ENCODE measurements around the gene AKT3.
A peak's percentile ranks its signal among the peaks of the same experiment; 100 is the strongest.
"Not testable (repeated sequence)": the region's sequence is repeated elsewhere in the genome, so short reads cannot be mapped to it uniquely, and the experiment has no call there.

AKT3 gene

DNA sequence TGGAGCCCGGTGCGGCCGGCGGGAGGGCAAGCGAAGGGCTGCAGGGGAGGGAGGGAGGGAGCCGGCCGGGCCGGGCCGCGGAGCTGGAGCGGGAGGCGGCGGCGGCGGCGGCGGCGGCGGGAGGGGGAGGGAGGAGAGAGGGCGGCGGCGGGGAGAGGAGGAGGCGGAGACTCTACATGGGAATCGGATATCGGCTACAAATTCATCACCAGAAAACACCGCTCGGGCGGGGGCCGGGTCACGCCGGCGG is at the start of gene AKT3:
TSS of gene AKT3 (minus strand) at position 42 of the 250 bp plus-strand sequence. CDS start 7,073 bp downstream, outside the sequence.
- ATAC-seq, result peak; percentile 77 to 80

- no peak for ATAC-seq
Observed at GRCh38 chr1:243898278-243898677, 48.2 kb upstream of the AKT3 start.

DNA sequence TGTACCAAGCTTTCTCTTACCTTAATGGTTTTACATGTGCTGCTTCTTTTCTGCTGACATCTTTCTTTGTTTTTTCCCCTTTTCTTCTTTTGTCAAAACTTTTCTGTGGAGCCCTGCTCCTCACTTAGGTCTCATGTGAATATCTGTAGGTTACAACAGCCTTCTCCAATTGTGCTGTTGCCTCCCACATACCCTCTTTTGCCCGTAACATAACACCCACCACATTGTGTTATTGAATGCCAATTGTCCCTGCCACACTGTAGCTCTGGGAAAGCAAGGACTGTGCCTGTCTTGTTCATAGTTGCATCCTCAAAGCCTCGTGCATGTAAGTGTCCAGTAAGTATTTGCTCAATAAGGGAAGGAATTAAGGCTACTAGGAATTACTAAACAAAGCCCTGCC is 46.3 kb upstream of the AKT3 start:
- no peak for ATAC-seq

- no peak for ATAC-seq
Observed at GRCh38 chr1:243892456-243892855, 42.4 kb upstream of the AKT3 start.

GRCh38 chr1:243890576-243890975 is 40.5 kb upstream of the AKT3 start:
- no peak for ATAC-seq

DNA sequence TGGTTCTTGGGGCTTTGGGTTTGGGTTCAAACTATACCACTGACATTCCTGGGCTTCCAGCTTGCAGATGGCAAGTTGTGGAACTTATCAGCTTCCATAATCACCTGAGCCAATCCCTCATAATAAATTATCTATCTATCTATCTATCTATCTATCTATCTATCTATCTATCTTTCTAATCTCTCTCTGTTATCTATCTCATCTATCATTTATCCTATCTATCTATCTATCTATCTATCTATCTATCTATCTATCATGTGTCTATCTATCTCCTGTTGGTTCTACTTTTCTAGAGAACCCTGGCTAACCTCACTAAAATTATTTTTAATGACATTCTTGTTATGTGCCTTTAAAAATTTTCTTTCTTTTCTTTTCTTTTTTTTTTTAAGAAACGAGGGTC is 35.8 kb upstream of the AKT3 start:
- ATAC-seq, result no peak

GRCh38 chr1:243884603-243885002 is 34.6 kb upstream of the AKT3 start:
- ATAC-seq, result no peak

DNA sequence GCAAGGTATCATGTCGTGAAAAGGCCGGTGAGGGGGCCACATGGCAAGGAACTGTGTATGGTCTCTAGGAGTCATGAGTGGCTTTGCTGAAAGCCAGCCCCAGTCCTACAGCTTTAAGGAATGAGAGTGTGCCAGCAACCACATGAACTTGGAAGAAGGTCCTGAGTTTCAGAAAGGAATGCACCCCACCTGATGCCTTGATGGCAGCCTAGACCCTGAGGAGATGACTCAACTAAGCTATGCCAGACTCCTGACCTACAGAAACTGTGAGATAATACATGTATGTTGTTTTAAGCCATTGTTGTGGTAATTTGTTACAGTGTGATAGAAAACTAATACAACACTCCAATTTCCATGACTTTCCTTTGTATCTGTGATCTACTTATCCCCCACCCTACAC is 33.5 kb upstream of the AKT3 start:
- ATAC-seq, result no peak

- no peak for ATAC-seq
Observed at GRCh38 chr1:243882276-243882675, 32.2 kb upstream of the AKT3 start.

GRCh38 chr1:243877058-243877457 is 27.0 kb upstream of the AKT3 start:
- ATAC-seq, result not testable (repeated sequence)

DNA sequence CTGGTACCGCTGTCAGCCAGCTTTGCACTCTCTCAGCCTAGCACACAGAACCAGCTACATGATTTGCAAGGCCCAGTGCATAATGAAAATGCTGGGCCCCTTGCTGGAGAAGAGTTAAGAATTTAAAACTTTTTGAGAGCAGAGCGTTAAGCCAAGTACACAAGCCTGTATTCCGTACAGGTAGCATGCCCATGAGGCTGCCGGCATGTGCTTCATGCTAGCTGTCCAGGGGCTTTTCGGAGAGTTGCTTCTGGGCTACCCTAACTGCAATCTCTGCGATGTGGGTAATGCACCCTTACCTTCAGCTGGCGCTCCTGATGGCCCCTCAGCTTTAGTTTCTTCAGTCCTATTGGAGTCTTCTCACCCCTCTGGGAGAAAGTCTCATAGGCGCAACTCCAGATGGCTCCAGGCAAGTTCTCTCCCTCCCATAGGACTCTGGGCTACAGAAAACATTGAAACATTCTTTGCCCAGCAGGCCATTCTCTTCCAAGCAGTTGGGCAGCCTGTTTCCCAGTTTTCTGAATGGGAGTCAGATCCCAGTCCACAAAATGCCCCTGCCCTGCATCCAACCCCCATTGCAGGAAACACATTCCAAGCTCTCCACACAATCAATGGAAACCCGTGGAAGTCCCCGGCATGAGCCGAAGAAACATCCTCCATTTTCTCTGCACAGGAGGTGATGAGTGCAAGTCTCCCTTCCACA is 5.7 kb upstream of the AKT3 start:
- no peak for ATAC-seq

- no peak for ATAC-seq
Observed at GRCh38 chr1:243851765-243852164, 1.7 kb upstream of the AKT3 start.

GRCh38 chr1:243851257-243851756 is 1.3 kb upstream of the AKT3 start:
- no peak for ATAC-seq

- peak; percentile 42 to 57 for ATAC-seq
Observed at GRCh38 chr1:243850452-243851256, 611 bp upstream of the AKT3 start.

GRCh38 chr1:243849421-243850201 is 432 bp downstream of the AKT3 start:
- peak; percentile 10 to 18 for ATAC-seq

DNA sequence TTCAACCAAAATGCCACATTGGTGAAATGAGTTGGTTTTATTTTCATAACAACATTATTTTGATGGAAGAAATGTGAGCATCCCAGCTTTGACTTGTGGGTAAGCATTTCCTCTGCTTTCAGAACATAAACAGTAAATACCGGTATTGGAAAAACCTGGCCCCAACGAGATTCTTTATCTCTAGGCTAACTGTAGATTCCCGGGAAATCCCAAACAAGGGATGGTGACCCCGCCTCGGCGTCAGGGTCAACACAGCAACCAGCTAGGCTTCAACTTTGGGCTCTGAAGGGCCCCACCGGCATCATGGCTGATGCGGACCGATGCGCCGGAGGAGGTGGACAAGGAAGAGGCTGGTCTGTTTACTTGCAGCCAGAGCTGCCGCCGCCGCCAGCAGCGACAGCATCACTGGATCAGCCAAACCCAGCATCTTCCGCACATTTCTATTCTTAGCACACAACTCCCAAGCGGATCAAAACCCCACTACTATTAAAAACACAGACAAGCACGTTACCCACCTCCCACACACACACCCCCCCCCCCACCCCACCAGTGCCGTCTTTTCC is 1.1 kb downstream of the AKT3 start:
- ATAC-seq, result peak in 1 of 2 donors; percentile 1

GRCh38 chr1:243848165-243848857 is 1.7 kb downstream of the AKT3 start:
- ATAC-seq, result no peak

- no peak for ATAC-seq
Observed at GRCh38 chr1:243846761-243847160, 3.3 kb downstream of the AKT3 start.

DNA sequence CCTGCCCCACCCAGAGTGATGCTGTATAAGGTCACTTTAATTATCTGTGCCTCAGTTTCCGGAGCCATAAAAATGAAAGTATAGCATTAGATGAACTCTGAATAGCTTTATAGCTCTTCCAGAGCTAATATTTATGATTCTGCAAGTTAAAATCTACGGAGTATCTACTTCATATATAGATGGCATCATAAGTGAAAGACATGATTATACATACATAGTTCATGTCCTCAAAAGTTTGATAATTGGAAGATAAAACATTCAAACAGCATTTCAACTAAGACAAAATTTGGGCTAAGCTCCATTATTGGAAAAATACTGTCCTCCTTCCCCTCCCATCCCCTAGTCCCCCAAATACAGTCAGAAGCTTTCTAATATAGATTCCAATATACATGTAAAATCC is 4.2 kb downstream of the AKT3 start:
- no peak for ATAC-seq

DNA sequence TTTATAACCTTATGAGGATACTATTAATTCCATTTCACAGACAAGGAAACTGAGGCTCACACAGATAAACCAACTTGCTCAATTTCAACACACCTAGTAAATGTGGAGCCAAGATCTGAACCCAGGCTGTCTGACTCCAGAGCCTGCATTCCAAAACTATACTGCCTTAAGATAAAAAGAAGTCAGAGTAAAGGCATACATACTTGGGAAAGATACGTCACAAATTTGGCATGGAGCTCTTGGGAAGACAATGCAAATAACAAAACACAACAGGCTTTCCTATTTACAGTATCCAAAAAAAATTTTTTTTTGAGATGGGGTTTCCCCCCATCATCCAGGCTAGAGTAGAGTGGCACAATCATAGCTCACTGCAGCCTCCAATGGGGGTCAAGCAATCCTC is 5.9 kb downstream of the AKT3 start:
- ATAC-seq, result no peak

DNA sequence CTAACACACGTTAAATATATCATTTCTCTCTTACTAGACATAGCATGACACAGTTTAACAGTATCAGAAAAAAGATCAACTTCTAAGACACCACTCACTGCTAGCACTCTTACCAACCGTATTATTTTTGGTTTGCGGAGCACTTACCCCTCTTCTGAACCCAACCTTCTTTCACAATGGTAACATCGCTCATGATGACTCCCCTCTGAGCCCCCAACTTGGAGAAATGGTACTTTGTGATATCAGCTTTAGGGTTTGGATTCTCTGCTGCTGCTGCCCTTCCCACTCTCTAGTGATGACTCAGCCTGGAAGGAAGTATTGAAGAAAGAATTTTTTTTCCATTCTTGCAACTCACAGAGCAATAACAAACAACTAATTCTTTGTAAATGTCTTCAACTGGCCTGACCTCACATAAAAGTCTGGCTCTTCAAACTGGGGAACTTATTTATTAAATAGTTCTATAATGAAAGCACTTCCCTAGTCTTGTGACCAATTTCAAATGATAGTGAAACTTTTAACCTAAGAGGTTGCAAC is 7.0 kb downstream of the AKT3 start:
- ATAC-seq, result peak in 1 of 2 donors; percentile 39

DNA sequence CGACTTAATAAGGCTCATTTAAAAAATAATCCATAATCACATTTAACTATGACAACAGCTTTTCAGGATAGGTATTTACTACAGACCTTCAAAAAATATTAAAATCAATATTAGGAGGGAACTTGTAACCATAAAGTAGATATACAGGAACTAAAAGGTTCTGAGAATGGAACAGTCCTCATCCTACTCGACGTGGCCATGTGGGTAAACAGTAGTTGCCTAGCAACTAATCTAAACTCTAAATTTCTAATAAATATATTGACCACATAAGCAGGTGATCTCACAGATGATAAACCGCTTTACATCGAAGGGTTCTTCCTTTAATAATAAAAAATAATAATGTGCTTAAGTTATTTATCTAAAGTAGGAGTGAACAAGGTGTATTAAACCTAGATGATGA is 7.9 kb downstream of the AKT3 start:
- ATAC-seq, result no peak

All from activated CD4-positive, CD25-positive, alpha-beta regulatory T cell treated with anti-CD3 and anti-CD28 coated beads, Interleukin-2, amount 50 U/mL, for 24 hours (primary cell).